Transverse colon (tissue), 4 donors: ENCODE results near the gene RHOD.

ENCODE experiments used
- EP300 ChIP-seq: sonication (generic); formaldehyde crosslinking; IDR thresholded peaks from one replicate; pipeline ENCODE4 v1.6.1; 2017; ENCODE audit warnings: antibody characterized with exemption, low read depth
- POLR2A ChIP-seq: fragments of 450-650 bp; IDR thresholded peaks from one replicate; pipeline ENCODE4 v1.6.1; 2016; ENCODE audit warnings: antibody characterized with exemption, mild to moderate bottlenecking, moderate library complexity
- POLR2AphosphoS5 ChIP-seq, 3 donors: sonication (generic); formaldehyde crosslinking; IDR thresholded peaks; one replicate each; pipeline ENCODE4 v1.6.1; 2016; ENCODE audit warnings: antibody characterized with exemption in 3 of 3
- TF ChIP-seq, protein P1 (sequence below), 5 experiments: fragments of 200-600 bp in 3 of 5; fragments of 450-650 bp in 2 of 5; sonication (generic) in 3 of 5; IDR thresholded peaks; 1 replicate in 2 of 5; 2 replicates in 3 of 5; pipeline ENCODE4 v1.5.1; 2016 to 2017; ENCODE audit warnings: antibody characterized with exemption in 5 of 5, inconsistent platforms in 3 of 5, mild to moderate bottlenecking in 2 of 5, moderate library complexity in 1 of 5

DNA sequence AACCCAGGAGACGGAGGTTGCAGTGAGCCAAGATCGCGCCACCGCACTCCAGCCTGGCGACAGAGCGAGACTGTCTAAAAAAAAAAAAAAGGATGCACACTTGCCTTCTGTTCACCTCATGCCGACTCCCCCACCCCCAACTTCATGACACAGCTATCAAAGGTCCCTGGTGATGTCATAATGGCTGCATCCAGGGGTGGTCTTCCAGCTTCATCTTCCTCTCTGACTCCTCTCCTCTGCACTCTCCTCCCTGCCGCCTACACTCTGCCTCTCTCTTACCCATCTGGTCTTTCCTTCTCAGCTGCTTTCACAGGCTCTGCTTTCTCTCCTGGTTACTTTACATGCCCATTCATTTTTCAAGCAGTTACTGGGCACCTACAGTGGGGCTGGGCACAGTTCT lies 46.0 kb downstream of the RHOD start:
- TF ChIP-seq, protein P1, sequence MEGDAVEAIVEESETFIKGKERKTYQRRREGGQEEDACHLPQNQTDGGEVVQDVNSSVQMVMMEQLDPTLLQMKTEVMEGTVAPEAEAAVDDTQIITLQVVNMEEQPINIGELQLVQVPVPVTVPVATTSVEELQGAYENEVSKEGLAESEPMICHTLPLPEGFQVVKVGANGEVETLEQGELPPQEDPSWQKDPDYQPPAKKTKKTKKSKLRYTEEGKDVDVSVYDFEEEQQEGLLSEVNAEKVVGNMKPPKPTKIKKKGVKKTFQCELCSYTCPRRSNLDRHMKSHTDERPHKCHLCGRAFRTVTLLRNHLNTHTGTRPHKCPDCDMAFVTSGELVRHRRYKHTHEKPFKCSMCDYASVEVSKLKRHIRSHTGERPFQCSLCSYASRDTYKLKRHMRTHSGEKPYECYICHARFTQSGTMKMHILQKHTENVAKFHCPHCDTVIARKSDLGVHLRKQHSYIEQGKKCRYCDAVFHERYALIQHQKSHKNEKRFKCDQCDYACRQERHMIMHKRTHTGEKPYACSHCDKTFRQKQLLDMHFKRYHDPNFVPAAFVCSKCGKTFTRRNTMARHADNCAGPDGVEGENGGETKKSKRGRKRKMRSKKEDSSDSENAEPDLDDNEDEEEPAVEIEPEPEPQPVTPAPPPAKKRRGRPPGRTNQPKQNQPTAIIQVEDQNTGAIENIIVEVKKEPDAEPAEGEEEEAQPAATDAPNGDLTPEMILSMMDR (IDR thresholded peaks at IDR 0.05), result no peak
- TF ChIP-seq POLR2A, result no peak
- no peak for TF ChIP-seq EP300
- no peak for TF ChIP-seq POLR2AphosphoS5 (IDR thresholded peaks at IDR 0.05)
